Neural progenitor cell (in vitro differentiated cells): ENCODE results near the gene RIOK2. TPM values are rescaled to one million over a fixed set of nuclear protein-coding genes. Genes with fewer than 3 reads are reported as not detected.

ENCODE experiments used
- DNase-seq: peaks from one replicate; pipeline ENCODE4 v3.0.0-alpha.2; 2016; ENCODE audit warnings: low spot score
- H2AFZ ChIP-seq: fragments of 200-600 bp; sonication (generic); replicated peaks from 2 replicates; pipeline ENCODE4 v1.6.1; 2016; ENCODE audit warnings: antibody characterized with exemption
- H3F3A ChIP-seq: fragments of 200-600 bp; sonication (generic); 2 replicates; pipeline ENCODE4 v1.6.1; 2016; ENCODE audit warnings: antibody characterized with exemption, low read depth
- H3K27ac ChIP-seq: fragments of 200-600 bp; sonication (generic); 2 replicates; pipeline ENCODE4 v1.5.1; 2016; ENCODE audit warnings: mild to moderate bottlenecking
- H3K27me3 ChIP-seq: fragments of 200-600 bp; sonication (generic); 2 replicates; pipeline ENCODE4 v1.6.1; 2016; ENCODE audit warnings: mild to moderate bottlenecking, moderate library complexity
- H3K36me3 ChIP-seq: fragments of 200-600 bp; sonication (generic); 2 replicates; pipeline ENCODE4 v1.5.1; 2016
- H3K4me1 ChIP-seq: fragments of 200-600 bp; sonication (generic); 2 replicates; pipeline ENCODE4 v1.6.1; 2016; ENCODE audit warnings: mixed run types
- H3K4me2 ChIP-seq: fragments of 200-600 bp; sonication (generic); 2 replicates; pipeline ENCODE4 v1.6.1; 2016
- H3K4me3 ChIP-seq: fragments of 200-600 bp; sonication (generic); 2 replicates; pipeline ENCODE4 v1.5.1; 2016
- H3K79me2 ChIP-seq: fragments of 200-600 bp; sonication (generic); 2 replicates; pipeline ENCODE4 v1.6.1; 2016; ENCODE audit warnings: low read depth
- H3K9ac ChIP-seq: fragments of 200-600 bp; sonication (generic); 2 replicates; pipeline ENCODE4 v1.6.1; 2016
- H3K9me3 ChIP-seq: fragments of 200-600 bp; sonication (generic); 2 replicates; pipeline ENCODE4 v1.5.1; 2016; ENCODE audit warnings: low read depth
- H4K20me1 ChIP-seq: fragments of 200-600 bp; sonication (generic); 2 replicates; pipeline ENCODE4 v1.6.1; 2016; ENCODE audit warnings: low read depth
- H3K27ac Mint-ChIP-seq: 3 replicates; pipeline ENCODE4 v1.8.0; 2021; ENCODE audit warnings: mixed read lengths
- H3K27me3 Mint-ChIP-seq: 2 replicates; pipeline ENCODE4 v1.8.0; 2022; ENCODE audit warnings: low read depth, mild to moderate bottlenecking, inconsistent platforms, moderate library complexity, mixed read lengths; ENCODE audit not compliant: insufficient read depth
- H3K36me3 Mint-ChIP-seq: 3 replicates; pipeline ENCODE4 v1.8.0; 2021; ENCODE audit warnings: mixed read lengths
- H3K4me1 Mint-ChIP-seq: 3 replicates; pipeline ENCODE4 v1.8.0; 2021; ENCODE audit warnings: mixed read lengths
- H3K4me3 Mint-ChIP-seq: 3 replicates; pipeline ENCODE4 v1.8.0; 2021; ENCODE audit warnings: mild to moderate bottlenecking, moderate library complexity, mixed read lengths
- H3K9me3 Mint-ChIP-seq: 3 replicates; pipeline ENCODE4 v1.8.0; 2020; ENCODE audit warnings: mixed read lengths
- EZH2 ChIP-seq: fragments of 200-600 bp; sonication (generic); IDR thresholded peaks from 2 replicates; pipeline ENCODE4 v1.6.1; 2017; ENCODE audit warnings: antibody characterized with exemption, mild to moderate bottlenecking, moderate library complexity
- EZH2phosphoT487 ChIP-seq: fragments of 200-600 bp; sonication (generic); IDR thresholded peaks from 2 replicates; pipeline ENCODE4 v1.6.1; 2017; ENCODE audit warnings: antibody characterized with exemption
- total RNA-seq: library from RNA; depleted of rRNA; stranded (reverse); fragments of >200 nt; gene quantifications from 2 replicates; pipeline ENCODE4 v1.2.3, GENCODE V29; 2015; ENCODE audit warnings: low replicate concordance
- TF ChIP-seq, protein P1 (sequence below): fragments of 200-600 bp; sonication (generic); IDR thresholded peaks from 2 replicates; pipeline ENCODE4 v1.5.1; 2017; ENCODE audit warnings: antibody characterized with exemption, mild to moderate bottlenecking

RIOK2 gene
- total RNA-seq, 1 donor from 2014 or later: 33.1 TPM

DNA sequence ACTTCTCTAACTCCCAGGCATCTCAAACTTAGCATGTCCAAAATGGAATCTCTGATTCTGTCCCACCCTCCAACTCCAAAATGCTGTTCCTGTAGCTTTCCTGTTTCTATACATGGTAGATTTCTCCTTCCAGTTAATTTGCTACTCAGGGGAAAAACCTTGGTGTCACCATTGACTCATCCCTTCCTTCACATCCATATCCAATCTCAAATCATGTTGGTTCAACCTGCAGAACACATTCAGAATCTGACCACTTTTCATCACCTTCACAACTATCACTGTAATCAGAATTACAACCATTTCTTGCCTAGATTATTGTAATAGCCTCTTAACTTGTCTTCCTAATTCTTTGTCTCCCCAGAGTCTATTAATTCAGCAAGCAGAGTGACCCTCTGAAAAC is 10.8 kb downstream of the RIOK2 start:
- H3K4me3 Mint-ChIP-seq: no peak overlapping the region

DNA sequence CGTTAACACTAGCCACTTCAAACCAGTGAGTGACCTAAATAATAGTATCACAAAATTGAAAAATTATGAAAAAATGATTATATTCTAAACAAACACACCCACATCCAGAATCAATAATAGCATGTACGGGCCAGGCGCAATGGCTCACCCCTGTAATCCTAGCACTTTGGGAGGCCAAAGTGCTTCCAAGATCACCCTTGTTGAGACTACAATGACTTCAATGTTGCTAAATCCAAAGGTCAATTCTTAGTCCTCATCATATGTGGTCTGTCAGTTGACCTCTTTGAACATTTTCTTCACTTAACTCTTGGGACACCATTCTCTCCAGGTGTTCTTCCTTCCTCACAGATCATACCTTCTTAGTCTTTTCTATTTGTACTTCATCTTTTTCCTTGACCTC is 11.3 kb downstream of the RIOK2 start:
- DNase-seq: no peak
- H3K36me3 Mint-ChIP-seq: peaks cover 29% of the 10 kb centered on the region
- H3K36me3 ChIP-seq: peaks cover 55% of the 10 kb centered on the region

More for the DNA sequence above, 10.8 kb downstream of the RIOK2 start:
- peaks cover 57% of the 10 kb centered on the region for H3K36me3 ChIP-seq
- H3K27ac ChIP-seq: no peak overlapping the region
- no peak overlapping the region for H3K4me2 ChIP-seq
- H3K9ac ChIP-seq: no peak overlapping the region
- no peak overlapping the region for H3K27ac Mint-ChIP-seq
- H3K4me3 ChIP-seq: no peak overlapping the region
- H3K9me3 ChIP-seq: no peaks in the 10 kb centered on the region
- peaks cover 32% of the 10 kb centered on the region for H3K36me3 Mint-ChIP-seq
- H4K20me1 ChIP-seq: no peaks in the 10 kb centered on the region
- no peaks in the 10 kb centered on the region for H3K27me3 ChIP-seq
- no peak for DNase-seq
- H3K27me3 Mint-ChIP-seq: no peaks in the 10 kb centered on the region
- H3K79me2 ChIP-seq: no peaks in the 10 kb centered on the region
- H3K4me1 ChIP-seq: no peaks in the 10 kb centered on the region
- H3K9me3 Mint-ChIP-seq: no peaks in the 10 kb centered on the region
- TF ChIP-seq EZH2 (no peak), EZH2phosphoT487 (no peak)
- TF ChIP-seq, protein P1, sequence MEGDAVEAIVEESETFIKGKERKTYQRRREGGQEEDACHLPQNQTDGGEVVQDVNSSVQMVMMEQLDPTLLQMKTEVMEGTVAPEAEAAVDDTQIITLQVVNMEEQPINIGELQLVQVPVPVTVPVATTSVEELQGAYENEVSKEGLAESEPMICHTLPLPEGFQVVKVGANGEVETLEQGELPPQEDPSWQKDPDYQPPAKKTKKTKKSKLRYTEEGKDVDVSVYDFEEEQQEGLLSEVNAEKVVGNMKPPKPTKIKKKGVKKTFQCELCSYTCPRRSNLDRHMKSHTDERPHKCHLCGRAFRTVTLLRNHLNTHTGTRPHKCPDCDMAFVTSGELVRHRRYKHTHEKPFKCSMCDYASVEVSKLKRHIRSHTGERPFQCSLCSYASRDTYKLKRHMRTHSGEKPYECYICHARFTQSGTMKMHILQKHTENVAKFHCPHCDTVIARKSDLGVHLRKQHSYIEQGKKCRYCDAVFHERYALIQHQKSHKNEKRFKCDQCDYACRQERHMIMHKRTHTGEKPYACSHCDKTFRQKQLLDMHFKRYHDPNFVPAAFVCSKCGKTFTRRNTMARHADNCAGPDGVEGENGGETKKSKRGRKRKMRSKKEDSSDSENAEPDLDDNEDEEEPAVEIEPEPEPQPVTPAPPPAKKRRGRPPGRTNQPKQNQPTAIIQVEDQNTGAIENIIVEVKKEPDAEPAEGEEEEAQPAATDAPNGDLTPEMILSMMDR: no peak
- no peaks in the 10 kb centered on the region for H3K4me1 Mint-ChIP-seq
- no peaks in the 10 kb centered on the region for H3F3A ChIP-seq
- no peak overlapping the region for H2AFZ ChIP-seq

DNA sequence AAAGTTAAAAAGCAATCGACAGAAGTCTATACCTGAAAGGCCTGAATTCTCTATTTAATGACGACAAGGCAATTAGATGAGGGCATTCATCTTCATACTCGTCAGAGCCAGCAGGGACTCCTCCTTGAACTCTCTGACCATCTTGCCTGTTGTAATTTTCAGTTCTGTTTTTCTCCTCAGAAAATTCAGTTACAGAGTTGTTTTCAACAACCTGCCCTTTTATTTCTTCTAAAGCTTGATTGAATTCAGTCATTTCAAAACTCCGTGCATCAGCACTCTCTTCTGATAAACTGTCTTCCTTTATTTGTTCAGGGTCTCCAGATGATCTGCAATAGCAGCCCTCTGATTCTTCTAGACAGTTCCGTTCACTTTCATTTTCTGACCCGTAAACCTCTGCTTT is 15.6 kb downstream of the RIOK2 start:
- Mint-ChIP-seq H3K4me3 (no peak overlapping the region), H3K9me3 (no peaks in the 10 kb centered on the region), H3K36me3 (peaks cover 17% of the 10 kb centered on the region), H3K4me1 (no peaks in the 10 kb centered on the region), H3K27me3 (no peaks in the 10 kb centered on the region), H3K27ac (no peak overlapping the region)
- Histone ChIP-seq H4K20me1 (no peaks in the 10 kb centered on the region), H3K9ac (no peak overlapping the region), H3K4me1 (no peaks in the 10 kb centered on the region), H3K4me3 (no peak overlapping the region), H3K27me3 (no peaks in the 10 kb centered on the region), H3K9me3 (no peaks in the 10 kb centered on the region), H3K36me3 (peaks cover 37% of the 10 kb centered on the region), H3K27ac (no peak overlapping the region), H2AFZ (no peak overlapping the region), H3F3A (peaks cover 19% of the 10 kb centered on the region), H3K79me2 (no peaks in the 10 kb centered on the region), H3K4me2 (no peak overlapping the region)
- DNase-seq: no peak
- TF ChIP-seq, protein P1: no peak
- TF ChIP-seq EZH2phosphoT487 (no peak), EZH2 (no peak)

More for the DNA sequence above, 11.3 kb downstream of the RIOK2 start:
- Histone ChIP-seq H3K9ac (no peak overlapping the region), H3K4me3 (no peak overlapping the region), H3K27ac (no peak overlapping the region), H3K9me3 (no peaks in the 10 kb centered on the region), H4K20me1 (no peaks in the 10 kb centered on the region), H3K79me2 (no peaks in the 10 kb centered on the region), H3K27me3 (no peaks in the 10 kb centered on the region), H2AFZ (no peak overlapping the region), H3K4me1 (no peaks in the 10 kb centered on the region), H3F3A (no peaks in the 10 kb centered on the region), H3K4me2 (no peak overlapping the region)
- Mint-ChIP-seq H3K9me3 (no peaks in the 10 kb centered on the region), H3K4me3 (no peak overlapping the region), H3K27me3 (no peaks in the 10 kb centered on the region), H3K27ac (no peak overlapping the region), H3K4me1 (no peaks in the 10 kb centered on the region)
- TF ChIP-seq EZH2phosphoT487: no peak
- TF ChIP-seq EZH2: no peak
- TF ChIP-seq, protein P1: no peak
